ENCODE measurements around the gene DAZAP1.

Gene DAZAP1

GRCh38 chr19:1394252-1395193, 12.9 kb upstream of the DAZAP1 start:
- DNase-seq: no peak

DNA sequence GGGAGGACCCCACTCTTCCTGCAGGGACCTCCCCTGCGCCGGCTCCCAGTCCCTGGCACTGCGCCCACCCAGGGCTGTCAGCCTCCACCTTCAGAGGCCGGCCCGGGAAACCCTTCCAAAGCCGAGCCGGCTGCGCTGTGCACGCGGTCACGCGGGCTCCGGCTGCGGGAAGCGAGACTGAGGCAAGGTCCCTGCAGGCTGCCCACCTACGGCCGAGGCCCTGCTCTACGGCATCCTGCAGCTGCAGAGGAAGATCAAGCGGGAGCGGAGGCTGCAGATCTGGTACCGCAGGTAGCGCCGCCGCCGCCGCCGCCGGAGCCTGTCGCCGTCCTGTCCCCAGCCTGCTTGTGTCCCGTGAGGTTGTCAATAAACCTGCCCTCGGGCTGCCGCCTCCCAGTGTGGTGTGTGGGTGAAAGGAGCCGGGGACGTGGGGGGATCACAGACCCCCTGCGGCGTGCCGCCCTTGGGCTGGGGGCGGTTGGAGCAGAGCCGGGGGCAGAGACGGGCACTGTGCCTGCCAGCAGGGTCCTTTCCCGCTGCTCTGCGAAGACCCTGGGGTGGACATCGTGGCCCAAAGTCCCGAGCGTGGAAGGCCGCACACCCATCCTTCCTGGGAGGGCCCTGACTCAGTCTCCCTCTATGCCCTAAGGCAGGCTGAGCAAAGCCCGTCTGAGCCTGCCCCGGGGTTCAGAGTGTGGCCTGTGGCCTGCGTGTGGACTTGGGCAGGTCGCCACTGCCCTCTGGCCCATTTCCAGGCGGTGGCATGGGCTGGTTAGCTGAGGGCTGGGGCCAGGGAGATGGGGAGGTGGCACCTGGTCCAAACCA, 12.0 kb upstream of the DAZAP1 start:
- no peak for DNase-seq

DNA sequence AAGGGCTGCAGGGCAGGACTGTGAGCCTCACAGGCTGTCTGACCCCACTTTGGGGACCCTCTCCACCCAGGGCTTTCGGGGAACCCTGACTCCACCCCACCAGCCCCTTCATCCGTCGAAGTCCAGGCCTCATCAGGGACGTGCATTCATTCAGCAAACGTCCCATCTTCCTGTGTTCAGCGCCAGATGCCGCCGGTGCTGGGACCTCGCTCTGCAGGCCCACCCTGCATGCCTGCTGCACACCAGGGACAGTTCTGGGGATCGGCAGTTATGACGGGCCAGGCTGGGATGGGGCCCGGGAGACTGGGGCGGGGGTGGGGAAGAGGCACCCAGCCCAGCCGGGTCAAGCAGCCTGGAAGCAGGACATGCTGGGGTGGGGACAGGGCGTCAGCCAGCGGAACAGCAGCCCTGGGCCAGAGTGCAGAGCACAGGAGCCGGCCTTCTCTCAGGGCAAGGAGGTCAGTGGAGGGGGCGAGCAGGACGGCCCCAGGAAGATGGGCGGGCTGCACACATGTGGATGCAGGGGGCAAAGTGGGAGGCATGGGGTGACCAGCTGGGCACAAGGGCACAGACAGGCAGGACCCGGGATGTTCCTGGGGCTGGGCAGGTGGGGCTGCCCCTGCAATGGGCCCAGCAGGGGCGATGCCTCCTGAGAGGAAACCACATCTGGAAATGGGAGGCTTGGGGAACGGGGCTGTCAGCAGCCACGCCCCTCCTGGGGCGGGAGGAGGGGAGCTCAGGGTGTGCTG, 11.2 kb upstream of the DAZAP1 start:
- DNase-seq: no peak

- no peak for DNase-seq
These were observed 10.4 kb upstream of the DAZAP1 start for GRCh38 chr19:1396768-1397679.

DNA sequence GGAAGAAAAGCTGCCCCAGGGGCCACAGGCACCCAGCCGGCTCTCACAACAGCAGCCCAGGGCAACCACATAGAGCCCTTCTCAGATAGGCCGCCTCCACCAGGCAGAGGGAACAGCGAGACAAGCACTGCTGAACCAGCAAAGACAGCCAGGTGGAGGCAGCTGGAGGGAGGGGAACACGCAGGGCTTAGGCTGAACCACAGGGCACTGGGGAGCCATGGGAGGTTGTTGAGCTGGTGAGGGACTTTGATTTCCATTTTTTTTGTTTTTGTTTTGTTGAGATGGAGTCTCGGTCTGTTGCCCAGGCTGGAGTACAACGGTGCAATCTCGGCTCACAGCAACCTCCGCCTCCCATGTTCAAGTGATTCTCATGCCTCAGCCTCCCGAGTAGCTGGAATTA, 9.5 kb upstream of the DAZAP1 start:
- no peak for DNase-seq

- no peak for DNase-seq
These were observed 8.3 kb upstream of the DAZAP1 start for GRCh38 chr19:1399079-1399478.

- DNase-seq: no peak
These were observed 7.6 kb upstream of the DAZAP1 start for GRCh38 chr19:1399745-1400144.

DNA sequence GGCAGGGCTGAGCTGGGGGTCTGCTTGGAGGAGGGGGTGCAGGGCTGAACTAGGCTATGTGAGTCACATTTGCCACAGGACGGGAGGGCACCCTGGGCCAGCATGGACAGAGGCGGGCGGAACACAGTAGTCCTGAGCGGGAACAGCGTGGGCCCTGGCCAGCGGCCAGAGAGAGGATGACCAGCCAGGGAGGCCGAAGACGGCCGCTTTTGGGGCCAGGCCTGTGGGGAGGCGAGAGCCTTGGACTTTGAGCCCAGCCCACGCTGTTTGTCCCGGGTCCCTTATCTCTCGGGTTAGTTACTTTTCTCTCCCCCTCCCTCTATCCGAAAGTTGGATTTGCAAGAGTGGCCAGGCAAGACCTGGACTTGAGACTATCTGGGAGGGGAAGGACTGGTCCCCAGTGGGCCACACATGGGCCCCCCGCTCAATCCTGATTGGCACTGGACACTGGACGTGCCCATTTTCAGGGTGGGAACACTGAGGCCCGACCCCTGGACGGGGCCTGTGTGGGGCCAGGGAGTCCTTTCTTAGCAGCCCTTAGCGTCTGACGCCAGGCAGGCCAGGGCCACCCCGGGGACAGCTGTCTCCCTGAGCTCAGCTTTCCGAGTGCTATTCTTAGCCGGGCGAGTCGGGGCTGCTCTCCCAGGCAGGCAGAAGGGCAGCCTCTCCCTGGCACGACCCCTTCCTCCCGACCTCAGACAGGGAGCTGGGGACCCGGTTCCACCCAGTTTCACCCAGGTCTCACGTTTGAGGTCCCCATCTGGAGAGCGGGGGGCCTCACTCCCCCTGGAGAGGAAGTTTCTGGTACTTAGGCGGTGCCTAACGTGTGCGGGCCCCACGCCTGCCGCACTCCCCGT, 6.9 kb upstream of the DAZAP1 start:
- DNase-seq: no peak

- no peak for DNase-seq
These were observed 6.1 kb upstream of the DAZAP1 start, which contains the start of gene GAMT for GRCh38 chr19:1401138-1401888. GAMT (minus strand) TSS chr19:1401542; CDS start chr19:1401476, 66 bp downstream.

DNA sequence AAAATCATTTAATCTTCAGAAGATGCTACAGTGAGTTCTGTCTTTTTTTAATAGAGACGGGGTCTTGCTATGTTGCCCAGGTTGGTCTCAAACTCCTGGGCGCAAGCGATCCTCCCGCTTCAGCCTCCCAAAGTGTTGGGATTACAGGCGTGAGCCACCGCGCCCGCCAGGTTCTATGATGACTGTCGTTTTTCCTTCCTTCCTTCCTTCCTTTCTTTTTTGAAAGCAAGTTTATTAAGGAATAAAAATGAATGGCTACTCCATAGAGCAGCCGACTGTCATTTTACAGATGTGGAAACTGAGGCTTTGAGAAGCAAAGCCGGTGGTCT, 5.5 kb upstream of the DAZAP1 start:
- no peak for DNase-seq

DNA sequence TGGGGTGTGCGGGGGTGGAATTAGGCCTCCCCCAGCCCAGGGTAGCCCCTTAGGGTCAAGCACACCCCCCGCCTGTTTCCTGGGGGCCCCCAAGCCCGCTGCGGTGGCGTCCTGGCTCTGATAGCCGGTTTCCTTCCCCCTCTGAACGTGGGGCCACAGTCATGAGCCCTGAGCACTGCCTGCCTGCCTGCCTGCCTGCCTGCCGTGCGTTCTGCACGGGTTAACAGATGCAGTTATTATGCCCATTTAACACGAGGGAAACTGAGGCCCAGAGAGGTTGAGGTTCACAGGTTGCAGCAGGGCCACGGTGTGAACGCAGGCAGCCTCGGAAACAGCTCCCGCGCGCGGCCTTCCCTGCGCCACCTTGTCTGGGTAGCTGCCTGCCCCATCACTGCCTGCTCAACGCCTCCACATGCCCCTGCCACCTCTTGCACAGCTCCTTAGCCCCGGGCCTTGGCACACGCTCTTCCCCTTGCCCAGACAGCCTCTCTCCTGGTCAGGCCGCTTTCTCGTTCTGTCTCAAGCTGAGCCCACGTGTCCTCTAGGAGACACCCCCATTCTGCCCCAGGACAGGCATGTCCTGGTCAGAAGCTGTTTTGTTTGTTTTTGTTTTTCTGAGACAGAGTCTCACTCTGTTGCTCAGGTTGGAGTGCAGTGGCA, 4.8 kb upstream of the DAZAP1 start:
- no peak for DNase-seq

DNA sequence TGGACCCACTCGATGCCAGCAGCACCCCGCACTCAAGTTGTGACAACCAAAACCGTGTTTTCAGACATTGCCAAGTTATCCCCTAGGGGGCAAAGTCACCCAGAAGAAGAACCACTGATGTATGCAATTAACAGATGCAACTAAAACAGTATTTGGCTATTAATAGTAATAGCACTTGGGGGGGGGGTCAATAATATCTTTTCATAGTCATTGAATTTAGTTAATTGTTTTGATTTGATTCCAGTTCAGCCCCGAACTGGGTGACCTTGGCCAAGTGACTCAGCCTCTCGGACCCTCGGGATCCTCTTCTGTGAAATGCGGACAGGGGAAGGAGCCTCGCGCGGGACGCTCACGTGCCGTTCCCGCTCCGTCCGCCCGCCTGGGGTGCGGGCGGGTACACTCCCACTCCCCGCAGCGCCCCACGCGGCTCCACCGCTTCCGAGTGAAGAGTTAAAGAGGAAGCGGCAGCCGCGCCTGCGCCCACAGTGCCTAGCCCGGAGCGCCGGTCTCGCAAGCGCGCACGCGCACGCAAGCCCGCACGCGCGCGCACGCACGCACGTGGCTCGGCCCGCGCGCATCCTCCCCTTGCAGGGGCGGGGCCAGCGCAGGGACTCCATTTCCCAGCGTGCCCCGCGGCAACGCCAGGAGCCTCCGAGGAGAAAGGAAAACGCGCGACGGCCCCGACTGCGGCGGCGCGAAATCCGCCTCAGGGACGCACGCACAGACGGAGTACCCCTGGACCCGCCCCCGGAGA, 435 bp upstream of the DAZAP1 start:
- peak; percentile 98 for DNase-seq

GRCh38 chr19:1408300-1409203, 1.2 kb downstream of the DAZAP1 start:
- DNase-seq: no peak

DNA sequence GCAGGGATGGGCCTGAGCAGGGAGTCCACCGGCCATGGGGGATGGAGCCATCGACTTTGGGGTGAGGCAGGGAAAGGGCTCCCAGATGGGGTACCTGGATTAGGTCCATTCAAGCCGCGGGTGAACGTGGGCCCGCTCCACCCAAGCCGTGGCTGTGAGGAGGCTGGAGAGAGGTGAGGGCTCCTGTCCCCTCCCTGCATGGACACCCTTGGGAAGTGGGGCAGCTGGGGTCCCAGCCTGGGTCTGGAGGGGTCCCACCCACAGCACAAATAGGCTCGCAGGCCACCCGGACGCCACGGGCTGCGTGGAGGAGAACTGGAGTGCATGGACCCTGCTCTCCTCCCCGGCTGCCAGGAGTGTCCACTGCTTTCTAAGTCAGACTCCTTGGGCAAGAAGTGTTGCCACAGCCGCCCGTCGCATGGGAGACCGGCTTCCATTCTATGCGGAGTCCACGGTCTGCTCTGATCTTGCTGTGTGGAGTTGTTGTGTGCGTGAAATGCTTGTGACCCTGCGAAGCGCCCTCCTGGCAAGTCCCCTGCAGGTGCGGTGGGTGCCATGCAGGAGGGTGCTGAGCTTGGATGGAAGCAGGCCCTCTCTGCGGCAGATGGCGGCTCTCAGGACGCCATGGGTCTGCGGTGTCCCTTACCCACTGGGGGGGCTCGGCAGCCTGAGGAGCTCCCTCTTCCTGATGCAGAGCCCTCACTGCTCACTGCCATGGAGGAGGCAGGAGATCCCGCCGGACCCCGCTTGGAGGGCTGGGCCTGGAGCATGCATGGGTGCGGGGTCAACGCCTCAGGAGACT, 2.0 kb downstream of the DAZAP1 start:
- no peak for DNase-seq

DNA sequence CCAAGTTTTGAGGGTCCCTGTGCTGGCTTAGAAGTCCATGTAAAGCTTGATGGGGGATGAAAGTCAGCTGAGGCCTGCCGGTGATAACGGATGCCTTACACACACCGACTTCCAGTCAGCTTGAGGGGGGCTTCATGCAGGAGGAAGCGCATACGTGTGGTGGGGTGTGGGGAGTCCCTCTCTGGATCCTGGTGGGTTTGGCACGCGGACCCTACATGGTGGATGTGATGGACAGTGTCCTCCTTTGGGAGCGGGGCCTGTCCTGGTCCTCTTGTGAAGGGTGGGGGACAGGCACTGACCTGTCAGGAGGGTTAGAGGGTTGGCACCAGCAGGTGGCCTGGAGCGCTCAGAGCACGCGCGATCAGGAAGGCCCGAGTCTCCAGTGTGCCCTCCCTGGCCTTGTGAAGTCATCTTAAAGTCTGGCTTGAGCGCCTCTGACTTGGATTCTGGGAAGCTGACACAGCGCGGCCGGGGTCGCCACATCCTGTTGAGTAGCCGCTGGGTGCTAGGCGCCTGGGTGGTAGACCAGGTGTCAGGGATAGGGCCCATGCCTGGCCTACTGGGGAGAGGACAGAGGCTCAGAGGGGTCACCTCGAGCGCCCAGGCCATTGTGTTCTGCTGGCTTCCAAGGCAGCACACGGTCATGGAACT, 2.9 kb downstream of the DAZAP1 start:
- no peak for DNase-seq

DNA sequence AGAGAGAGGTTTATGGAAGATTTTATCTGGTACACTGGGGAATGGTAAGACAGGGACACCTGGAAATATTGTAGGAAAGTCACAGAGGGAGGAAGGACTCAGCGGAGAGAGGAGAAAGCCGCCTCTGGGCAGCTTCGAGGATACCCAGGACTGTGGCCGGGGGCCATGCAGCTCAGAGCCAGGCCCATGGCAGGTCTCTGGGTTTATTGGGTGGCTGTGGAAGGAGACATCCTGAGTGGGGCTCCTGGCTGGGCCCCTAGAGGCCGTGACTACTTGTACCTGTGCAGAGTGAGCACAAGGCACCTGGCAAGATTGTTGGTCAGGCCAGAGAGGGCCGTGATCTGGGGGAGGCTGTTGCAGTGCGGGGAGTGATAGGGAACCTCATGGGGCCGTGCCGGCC, 3.4 kb downstream of the DAZAP1 start:
- DNase-seq: no peak

Measured in NCI-H1048 (cell line).